SK-N-SH treated with all-trans-retinoic acid at 6 μM for 48 hours (cell line): ENCODE measurements around the gene CD163.
"Not testable (repeated sequence)": the region's sequence is repeated elsewhere in the genome, so short reads cannot be mapped to it uniquely, and the experiment has no call there.

Experiments
- ARNTL ChIP-seq: fragments of 450-650 bp; formaldehyde crosslinking; IDR thresholded peaks from 2 replicates; pipeline ENCODE4 v1.5.0; 2020; ENCODE audit warnings: low read depth, mild to moderate bottlenecking, moderate library complexity, borderline replicate concordance
- GLIS3 ChIP-seq: fragments of 250-450 bp; sonication (Bioruptor Pico); IDR thresholded peaks from 2 replicates; pipeline ENCODE4 v1.5.0; 2020; ENCODE audit warnings: mild to moderate bottlenecking, moderate library complexity

- not testable (repeated sequence) for TF ChIP-seq ARNTL, GLIS3 (CRISPR knock-in tag)
Observed at GRCh38 chr12:7437494-7437893, 66.1 kb downstream of the CD163 start.
